Calu3 (cell line): ENCODE data around the gene RNF214. TPM values are rescaled to one million over a fixed set of nuclear protein-coding genes. Genes with fewer than 3 reads are reported as not detected.

Experiments used
- BruUV-seq: library from RNA; stranded (reverse); fragments of 400-500 nt; replicated peaks from 2 replicates; lab custom pipeline; 2021; lab: Mats Ljungman, UMichigan
- CTCF ChIA-PET: fragments of 300-600 bp; sonication (Branson Sonifier 250); formaldehyde crosslinking; loops from one replicate; lab custom pipeline; 2022; ENCODE audit warnings: antibody characterized with exemption; lab: Charles Lee
- DNase-seq: peaks from one replicate; pipeline ENCODE4 v3.0.0; 2022
- H3K27ac Mint-ChIP-seq: one replicate; pipeline ENCODE4 v1.8.0; 2022; ENCODE audit warnings: mixed read lengths; ENCODE audit not compliant: unreplicated experiment
- H3K27me3 Mint-ChIP-seq: one replicate; pipeline ENCODE4 v1.8.0; 2022; ENCODE audit warnings: mixed read lengths; ENCODE audit not compliant: unreplicated experiment
- H3K36me3 Mint-ChIP-seq: one replicate; pipeline ENCODE4 v1.8.0; 2022; ENCODE audit warnings: mild to moderate bottlenecking, moderate library complexity, mixed read lengths; ENCODE audit not compliant: insufficient read depth, unreplicated experiment
- H3K4me1 Mint-ChIP-seq: one replicate; pipeline ENCODE4 v1.8.0; 2022; ENCODE audit warnings: mild to moderate bottlenecking, low read depth, mixed read lengths; ENCODE audit not compliant: unreplicated experiment
- H3K4me3 Mint-ChIP-seq: one replicate; pipeline ENCODE4 v1.8.0; 2022; ENCODE audit warnings: mild to moderate bottlenecking, low read depth, moderate library complexity, mixed read lengths; ENCODE audit not compliant: unreplicated experiment
- H3K9me3 Mint-ChIP-seq: one replicate; pipeline ENCODE4 v1.8.0; 2022; ENCODE audit warnings: low read depth, mixed read lengths; ENCODE audit not compliant: unreplicated experiment
- intact Hi-C: fragments of 100-400 bp; cut with micrococcal nuclease; formaldehyde crosslinking; loops from one replicate; pipeline ENCODE4 v1.10.0; 2022; ENCODE audit not compliant: unreplicated experiment
- total RNA-seq: library from RNA; stranded (reverse); gene quantifications from 2 replicates; pipeline ENCODE4 v1.2.3, GENCODE V29; 2022
- TF ChIP-seq, protein P1 (sequence below): fragments of 200-600 bp; IDR thresholded peaks from one replicate; pipeline ENCODE4 v1.8.0; 2022; ENCODE audit warnings: antibody characterized with exemption; ENCODE audit not compliant: unreplicated experiment

The RNF214 gene
- total RNA-seq, 1 experiment from 2014 or later: 19.2 TPM

DNA sequence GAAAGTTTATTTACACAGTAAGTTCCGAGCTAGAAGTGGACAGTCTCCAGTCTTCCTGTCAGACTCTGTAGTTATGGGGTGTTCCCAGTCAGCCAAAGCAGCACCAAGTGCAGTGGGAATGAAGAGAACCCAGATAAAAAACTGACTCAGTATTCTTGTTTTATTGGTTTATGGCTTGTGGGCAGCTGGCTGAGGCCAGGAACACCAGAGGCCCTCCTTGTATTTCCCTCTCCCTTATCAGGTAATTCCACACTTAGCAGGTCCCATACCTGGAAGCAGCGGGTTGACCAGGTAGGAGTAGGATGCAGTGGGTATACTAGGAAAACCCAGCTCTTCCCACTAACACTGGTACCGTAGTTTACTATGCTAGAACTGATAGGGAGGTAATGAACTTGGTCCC lies 55.2 kb downstream of the RNF214 start:
- H3K27me3 Mint-ChIP-seq: no peaks in the 10 kb centered on the region
- peaks cover under 1% of the 10 kb centered on the region for H3K36me3 Mint-ChIP-seq
- CTCF ChIA-PET: no interaction called here
- TF ChIP-seq, protein P1, sequence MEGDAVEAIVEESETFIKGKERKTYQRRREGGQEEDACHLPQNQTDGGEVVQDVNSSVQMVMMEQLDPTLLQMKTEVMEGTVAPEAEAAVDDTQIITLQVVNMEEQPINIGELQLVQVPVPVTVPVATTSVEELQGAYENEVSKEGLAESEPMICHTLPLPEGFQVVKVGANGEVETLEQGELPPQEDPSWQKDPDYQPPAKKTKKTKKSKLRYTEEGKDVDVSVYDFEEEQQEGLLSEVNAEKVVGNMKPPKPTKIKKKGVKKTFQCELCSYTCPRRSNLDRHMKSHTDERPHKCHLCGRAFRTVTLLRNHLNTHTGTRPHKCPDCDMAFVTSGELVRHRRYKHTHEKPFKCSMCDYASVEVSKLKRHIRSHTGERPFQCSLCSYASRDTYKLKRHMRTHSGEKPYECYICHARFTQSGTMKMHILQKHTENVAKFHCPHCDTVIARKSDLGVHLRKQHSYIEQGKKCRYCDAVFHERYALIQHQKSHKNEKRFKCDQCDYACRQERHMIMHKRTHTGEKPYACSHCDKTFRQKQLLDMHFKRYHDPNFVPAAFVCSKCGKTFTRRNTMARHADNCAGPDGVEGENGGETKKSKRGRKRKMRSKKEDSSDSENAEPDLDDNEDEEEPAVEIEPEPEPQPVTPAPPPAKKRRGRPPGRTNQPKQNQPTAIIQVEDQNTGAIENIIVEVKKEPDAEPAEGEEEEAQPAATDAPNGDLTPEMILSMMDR: no peak
- no peaks in the 10 kb centered on the region for H3K4me1 Mint-ChIP-seq
- intact Hi-C loops: no loop called here
- H3K9me3 Mint-ChIP-seq: no peaks in the 10 kb centered on the region
- H3K4me3 Mint-ChIP-seq: no peak overlapping the region
- H3K27ac Mint-ChIP-seq: no peak overlapping the region
- no TSS peak for BruUV-seq
- no peak for DNase-seq

DNA sequence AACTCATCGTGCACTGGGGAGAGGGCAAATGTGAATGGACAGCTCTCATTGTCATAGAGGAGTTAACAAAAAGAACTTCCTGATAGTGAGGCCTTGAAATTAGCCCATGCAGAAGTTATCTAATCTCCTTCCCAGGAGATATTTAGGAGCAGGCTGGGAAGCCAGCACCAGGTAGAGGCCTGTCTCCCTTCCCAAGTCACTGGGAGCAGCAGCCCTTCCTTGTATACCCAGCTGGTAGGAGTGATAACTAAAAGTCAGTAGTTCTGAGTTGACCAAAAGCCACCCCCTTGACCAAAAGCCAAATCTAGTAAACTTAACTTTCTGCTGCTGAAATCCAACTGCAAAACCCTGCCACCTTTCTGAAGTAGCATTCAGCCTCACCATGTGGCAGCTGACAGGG lies 57.3 kb downstream of the RNF214 start:
- CTCF ChIA-PET: interaction anchor here (0.5 kb wide), 1 partner anchor 41 kb away, joined by 5 read pairs; no protein-coding TSS in a partner anchor
- Mint-ChIP-seq H3K4me3 (no peak overlapping the region), H3K27ac (no peak overlapping the region), H3K36me3 (peaks cover 5% of the 10 kb centered on the region), H3K4me1 (no peaks in the 10 kb centered on the region), H3K27me3 (no peaks in the 10 kb centered on the region), H3K9me3 (no peaks in the 10 kb centered on the region)
- intact Hi-C loops: no loop called here
- BruUV-seq: no TSS peak
- DNase-seq: no peak
- TF ChIP-seq, protein P1: no peak

DNA sequence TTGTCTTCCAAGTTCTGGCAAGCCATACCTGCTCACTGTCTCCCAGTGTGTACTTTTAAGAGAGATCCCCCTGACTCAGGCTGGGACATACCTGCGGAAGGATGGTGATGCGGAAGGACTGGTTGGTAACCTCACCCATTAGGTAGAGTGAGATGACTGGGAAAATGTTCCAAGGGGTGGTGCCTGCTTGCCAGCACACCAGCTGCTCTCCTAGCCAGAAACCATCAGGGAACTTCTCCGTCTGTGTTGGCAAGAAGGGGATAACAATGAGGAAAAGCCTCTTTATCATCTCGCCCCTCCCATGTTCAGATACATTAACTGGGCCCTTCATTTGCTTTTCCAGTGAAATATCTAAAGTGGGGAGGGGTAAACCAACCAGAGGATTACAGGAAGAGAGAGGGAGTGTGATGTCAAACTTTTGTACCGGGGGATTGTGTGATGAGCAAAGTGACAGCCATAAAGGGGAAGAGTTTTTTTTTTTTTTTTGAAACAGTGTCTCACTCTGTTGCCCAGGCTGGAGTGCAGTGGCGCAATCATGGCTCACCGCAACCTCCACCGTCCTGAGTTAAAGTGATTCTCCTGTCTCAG lies 58.4 kb downstream of the RNF214 start, which contains the start of gene BACE1-AS:
Gene BACE1-AS, plus strand, starts transcription at position 538 of the 588 bp plus-strand sequence.
- Mint-ChIP-seq H3K27ac (no peak within 1 kb of the TSS), H3K9me3 (no peaks in the 10 kb centered on the region), H3K4me1 (no peaks in the 10 kb centered on the region), H3K4me3 (no peak within 1 kb of the TSS), H3K36me3 (peaks cover 5% of the 10 kb centered on the region), H3K27me3 (no peaks in the 10 kb centered on the region)
- intact Hi-C loops: no loop called here
- CTCF ChIA-PET: no interaction called here
- BruUV-seq: no TSS peak
- TF ChIP-seq, protein P1: no peak
- DNase-seq: no peak

DNA sequence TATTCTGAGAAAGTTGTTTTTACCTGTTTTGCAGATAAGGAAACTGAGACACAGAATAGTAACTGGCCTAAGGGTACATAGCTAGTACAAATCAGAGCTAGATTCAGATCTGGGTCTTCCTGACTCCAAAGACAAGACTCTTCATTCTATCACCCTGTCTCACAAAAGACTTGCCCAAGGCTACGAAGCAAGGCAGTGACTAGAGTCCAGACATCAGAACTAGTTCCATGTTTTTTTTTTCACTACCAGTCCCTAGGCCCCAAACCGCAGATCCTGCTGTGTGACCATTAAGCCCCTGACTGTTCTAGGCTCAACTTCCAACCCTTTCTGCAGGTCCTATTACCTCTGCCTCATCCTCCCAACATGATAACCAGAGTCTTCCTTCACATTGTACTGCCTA lies 60.1 kb downstream of the RNF214 start:
- intact Hi-C loops: no loop called here
- TF ChIP-seq, protein P1: no peak
- BruUV-seq: no TSS peak
- no peak for DNase-seq
- no peaks in the 10 kb centered on the region for H3K9me3 Mint-ChIP-seq
- CTCF ChIA-PET: no interaction called here
- H3K27me3 Mint-ChIP-seq: no peaks in the 10 kb centered on the region
- no peaks in the 10 kb centered on the region for H3K4me1 Mint-ChIP-seq
- H3K4me3 Mint-ChIP-seq: no peak overlapping the region
- H3K36me3 Mint-ChIP-seq: peaks cover 5% of the 10 kb centered on the region
- H3K27ac Mint-ChIP-seq: no peak overlapping the region
